ENCODE results near the gene CD300A. TPM values are rescaled to one million over a fixed set of nuclear protein-coding genes. Genes with fewer than 3 reads are reported as not detected.
"Not testable (repeated sequence)": the region's sequence is repeated elsewhere in the genome, so short reads cannot be mapped to it uniquely, and the experiment has no call there.

CD300A gene
- polyA plus RNA-seq, 3 donors: 1.5 TPM

DNA sequence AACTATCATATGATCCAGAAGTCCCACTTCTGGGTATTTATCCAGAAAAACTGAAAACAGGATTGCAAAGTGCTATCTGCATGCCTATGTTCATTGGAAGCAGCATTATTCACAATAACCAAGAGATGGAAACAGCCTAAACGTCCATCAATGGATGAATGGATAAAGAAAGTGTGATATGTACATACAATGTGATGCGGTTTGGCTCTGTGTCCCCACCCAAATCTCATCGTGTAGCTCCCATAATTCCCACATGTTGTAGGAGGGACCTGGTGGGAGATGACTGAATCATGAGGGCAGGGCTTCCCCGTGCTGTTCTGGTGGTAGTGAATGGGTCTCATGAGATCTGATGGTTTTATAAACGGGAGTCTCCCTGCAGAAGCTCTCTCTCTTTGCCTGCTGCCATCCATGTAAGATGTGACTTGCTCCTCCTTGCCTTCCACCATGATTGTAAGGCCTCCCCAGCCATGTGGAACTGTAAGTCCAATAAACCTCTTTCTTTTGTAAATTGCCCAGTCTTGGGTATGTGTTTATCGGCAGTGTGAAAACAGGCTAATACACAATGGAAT is 52.1 kb downstream of the CD300A start:
- not testable (repeated sequence) for DNase-seq

DNA sequence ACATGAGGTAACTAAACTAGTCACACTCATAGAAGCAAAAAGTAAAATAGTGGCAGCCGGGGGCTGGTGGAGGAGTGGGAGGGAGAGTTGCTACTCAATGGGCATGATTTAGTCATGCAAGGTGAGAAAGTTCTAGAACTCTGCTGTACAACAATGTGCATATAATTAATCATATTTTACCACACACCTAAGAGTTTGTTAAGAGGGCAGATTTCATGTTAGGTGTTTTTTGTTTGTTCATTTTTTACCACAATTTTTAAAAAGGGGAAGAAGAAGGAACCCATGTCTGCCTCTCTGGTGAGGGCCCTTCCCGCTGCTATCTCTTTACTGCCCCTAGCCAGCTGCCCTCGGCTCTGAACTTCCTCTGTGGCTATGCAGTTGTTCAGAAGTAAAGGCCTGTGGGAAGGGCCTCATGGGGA is 53.6 kb downstream of the CD300A start:
- DNase-seq: no peak

DNA sequence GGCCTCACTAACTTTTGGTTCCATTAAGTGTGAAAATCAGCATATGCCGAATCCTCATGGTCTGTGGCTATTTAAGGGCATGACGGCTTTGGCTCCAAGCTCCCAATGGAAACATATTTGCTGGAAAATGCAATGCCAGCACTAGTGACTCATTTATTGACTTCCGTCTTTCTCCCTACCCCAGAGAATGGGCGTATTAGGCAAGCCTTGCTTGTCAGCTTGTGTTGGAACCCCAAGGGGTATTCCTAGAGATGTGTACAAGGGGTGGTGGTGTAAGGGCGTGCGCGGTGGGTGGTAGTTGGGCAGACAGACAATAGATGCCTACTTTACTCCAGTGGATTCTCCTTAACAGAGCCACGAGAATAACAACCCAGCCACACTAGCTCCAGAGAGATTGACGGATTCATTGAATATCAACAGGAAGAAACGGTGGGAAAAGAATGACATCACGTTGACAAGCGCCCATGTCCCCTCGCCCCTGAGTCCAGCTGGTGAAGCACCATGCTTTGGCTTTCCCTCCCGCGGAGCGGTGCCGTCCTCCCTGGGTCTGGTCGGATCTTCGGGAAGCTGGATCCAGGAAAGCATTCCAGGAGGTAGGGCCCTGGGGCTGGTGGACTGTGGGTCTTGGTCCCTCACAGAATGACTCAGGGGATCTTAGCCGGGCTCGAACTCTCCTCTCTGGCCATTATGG is 54.5 kb downstream of the CD300A start:
- DNase-seq: no peak

DNA sequence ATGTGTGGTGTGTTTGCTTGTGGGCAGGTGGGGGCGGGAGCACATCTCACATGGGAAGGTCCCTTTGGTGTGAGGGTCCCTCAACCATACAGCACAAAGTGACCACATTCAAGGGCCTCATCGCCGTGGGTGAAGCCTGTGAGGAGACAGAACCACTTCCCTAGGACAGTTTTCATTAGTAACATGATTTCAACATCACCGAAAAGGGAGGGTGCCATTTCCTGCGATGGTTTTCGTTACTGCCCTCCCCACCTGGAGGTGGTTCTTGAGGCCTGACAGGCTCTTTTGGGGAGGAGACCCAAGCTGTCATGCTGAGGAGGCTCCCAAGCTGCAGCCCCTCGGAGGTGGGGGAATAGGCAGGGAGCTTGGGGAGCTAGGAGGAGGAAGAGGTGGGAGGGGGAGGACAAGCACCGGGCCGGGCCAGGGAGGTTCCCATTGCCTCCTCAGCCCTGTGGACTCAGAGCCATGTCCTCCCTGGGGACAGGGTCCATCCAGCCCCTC is 55.3 kb downstream of the CD300A start:
- no peak for DNase-seq

DNA sequence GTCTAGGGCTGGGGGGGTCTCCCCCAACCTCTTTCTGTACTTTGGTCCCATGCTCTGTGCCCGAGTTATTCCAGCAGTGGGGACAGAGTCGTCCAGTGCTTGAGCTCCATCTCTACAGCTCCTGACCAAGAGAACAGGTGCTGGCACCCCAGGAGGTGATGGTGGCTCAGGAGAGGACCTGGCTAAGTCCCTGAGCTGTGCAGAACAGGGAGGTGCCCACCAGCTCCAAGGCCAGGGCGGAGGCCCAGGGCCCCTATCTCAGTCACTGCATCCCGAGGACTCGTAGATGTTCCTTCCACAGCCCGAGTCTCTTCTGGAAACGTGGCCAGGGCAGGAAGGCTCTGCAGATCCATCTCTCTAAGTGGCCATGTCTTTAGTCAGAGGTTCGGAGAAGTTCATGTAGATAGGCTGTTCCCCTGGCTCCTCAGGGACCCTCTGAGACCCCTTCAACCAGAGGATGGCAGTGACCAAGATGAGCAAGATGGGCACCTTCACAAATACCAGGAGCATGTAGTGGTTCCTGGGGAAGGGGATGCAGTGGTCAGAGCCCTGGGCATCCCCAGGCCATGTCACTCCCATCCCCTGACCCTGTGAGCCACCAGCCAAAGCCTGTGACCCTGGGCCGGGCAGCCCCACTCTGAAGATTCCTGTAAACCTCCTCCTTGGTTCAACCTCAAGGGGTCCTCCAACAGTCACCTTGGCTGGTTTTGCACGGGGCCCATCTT is 56.1 kb downstream of the CD300A start:
- DNase-seq: no peak

DNA sequence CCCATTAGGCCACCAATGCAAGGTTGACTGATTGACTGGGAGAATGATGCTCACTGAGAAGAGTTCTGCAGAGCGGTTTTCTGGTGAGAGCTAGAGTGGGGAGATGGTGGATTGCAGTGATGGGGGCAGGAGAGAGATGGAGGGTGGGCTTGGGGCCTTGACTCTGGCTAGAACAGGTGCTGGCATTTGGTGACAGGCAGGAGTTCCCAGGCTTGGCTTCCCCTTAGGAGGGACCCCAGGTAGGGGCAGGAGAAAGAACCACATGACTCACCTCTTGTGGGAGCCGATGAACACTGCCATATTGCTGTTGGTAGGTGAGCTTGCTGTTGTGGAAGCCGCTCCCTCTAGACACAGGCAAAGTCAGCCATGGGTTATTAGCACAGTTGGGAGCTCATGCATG is 56.9 kb downstream of the CD300A start:
- DNase-seq: no peak

DNA sequence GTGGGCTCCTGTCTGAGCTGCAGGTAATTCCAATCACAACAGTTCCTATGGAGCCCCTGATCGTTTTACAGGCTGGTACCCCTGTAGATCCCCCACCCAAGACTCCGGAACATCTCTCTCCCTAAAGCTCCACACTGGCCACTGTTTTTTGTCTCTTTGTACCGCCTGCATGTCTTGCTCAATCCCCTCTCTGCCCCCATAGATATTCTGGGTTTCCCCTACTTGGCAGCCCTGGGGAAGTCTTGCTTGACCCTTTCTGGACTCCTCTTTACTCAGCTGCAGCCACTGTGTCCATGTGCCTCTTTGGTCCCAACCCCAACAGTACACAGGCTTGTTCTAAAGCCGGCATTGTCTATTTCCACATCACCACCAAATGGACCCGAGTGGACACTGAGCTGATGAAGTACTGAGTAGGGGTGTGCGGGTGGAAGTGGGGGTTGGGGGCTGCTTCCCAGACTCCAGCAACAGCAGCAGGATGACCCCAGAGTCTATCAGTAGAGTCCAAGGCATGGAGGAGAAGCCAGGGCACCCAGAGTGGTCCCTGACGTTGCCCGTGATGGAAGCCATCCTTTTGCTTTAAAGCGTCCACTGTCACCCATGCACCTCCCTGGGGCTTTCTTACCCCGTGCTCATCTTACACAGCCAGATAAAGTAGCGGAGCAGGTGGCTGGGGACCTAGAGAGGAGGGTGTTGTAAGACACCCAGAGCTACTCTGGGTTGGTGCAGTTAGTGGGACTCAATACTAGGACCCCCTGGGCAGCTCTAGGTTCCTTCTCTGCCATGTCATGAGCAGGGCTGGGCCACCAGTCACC is 58.4 kb downstream of the CD300A start:
- no peak for DNase-seq

DNA sequence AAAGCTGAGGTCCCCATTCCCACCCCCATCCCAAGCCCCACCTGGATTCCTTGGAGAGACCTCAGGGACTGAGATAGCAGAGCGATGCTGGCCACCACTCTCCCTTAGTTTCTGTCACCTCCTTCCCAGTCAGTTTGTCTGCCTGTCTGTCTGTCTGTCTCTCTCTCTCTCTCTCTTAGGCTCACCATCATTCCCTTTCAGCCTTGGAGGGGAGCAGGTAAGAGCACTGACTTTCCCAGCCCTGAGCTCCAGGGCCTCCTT is 59.0 kb downstream of the CD300A start:
- no peak for DNase-seq

DNA sequence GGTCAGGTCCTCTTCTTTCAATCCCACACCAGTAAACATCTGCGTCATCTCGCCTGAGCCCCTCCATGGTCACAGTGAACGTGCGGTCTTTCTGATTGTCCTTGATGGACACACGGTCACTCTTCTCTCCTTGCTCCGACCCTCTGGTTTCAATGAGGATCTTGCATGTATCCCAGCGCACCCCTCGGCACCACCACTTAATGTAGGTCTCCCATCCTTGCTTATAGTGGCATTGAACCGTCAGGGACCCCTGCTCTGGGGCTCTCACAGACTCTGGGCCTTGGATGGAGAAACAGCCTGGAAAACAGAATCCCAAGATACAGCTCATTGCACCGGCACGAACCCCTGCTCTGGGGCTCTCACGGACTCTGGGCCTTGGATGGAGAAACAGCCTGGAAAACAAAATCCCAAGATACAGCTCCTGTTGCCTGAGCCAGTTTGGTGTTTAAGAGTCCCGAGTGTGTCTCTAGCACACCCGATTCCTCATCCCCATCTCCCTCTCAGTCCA is 59.4 kb downstream of the CD300A start:
- no peak for DNase-seq

DNA sequence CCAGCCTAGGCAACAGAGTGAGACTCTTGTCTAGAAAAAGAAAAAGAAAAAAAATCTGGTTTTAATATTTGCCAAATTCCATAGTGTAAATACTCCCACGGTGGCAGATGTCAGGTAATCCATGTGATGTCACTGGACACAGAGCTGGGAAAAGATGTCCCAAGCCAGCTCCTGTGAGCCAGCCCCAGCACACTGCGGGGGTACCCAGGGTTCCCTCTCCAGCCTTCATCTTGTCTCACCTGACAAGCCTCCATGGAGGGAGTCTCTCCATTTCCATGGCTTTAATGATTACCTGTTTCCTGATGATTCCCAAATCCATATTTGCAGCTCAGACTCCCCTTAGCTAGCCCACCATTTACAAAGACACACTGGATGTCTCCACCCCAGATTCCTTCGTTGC is 60.2 kb downstream of the CD300A start:
- no peak for DNase-seq

DNA sequence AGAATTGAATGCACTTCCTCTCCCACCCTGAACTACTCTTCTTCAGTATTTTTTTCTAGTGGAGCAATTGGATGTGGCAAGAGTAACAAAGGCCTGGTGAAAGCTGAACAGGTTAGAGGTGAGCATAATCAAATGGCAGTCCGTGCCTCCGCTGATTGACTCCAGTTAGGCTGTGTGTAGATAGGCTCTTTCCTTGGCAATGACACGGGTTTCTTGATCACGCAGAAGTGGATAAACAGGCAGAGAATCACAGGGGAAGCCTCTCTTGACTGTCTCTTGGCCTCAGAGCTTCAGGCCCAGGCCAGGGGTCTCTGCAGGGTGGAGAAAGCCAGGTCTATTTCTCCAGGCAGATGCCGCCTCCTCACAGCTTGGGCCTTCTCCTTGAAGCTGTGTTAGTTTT is 60.6 kb downstream of the CD300A start:
- DNase-seq: no peak

DNA sequence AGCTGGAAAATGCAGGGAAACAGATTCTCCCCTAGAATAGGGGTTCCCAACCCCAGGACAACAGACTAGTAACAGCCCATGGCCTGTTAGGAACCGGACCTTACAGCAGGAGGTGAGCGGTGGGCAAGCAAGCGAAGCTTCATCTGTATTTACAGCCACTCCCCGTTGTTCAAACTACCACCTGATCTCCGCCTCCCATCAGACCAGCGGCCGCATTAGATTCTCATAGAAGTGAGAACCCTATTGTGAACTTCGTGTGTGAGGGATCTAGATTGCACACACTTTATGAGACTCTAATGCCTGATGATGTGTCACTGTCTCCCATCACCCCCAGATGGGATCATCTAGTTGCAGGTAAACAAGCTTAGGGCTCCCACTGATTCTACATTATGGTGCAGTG is 61.3 kb downstream of the CD300A start:
- DNase-seq: no peak

DNA sequence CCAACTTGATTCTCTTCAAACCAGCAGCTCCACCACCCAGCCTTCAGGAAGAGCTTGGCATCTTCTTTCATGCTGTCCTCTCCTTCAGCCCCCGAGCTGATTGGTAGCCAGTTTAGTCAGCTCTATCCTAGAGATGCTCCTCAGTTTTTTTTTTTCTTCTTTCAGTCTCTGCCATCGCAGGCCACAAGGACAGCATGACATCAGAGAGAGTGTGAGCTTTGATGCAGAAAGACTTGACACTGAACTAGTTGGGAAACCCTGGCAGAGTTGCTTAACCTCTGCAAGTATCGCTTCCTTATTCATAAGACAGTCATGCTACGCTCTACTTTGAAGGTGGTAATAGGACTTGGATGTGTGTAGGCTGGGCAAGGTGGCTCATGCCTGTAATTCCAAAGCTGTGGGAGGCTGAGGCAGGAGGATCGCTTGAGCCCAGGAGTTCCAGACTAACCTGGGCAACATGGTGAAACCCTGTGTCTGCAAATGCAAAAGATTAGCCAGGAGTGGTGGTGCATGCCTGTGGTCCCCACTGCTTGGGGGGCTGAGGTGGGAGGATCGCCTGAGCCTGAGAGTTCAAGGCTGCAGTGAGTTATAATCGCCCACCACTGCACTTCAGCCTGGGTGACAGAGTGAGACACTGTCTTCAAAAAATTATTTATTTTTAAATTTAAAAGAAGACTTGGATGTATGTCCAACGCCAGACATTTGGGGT is 62.2 kb downstream of the CD300A start:
- no peak for DNase-seq

DNA sequence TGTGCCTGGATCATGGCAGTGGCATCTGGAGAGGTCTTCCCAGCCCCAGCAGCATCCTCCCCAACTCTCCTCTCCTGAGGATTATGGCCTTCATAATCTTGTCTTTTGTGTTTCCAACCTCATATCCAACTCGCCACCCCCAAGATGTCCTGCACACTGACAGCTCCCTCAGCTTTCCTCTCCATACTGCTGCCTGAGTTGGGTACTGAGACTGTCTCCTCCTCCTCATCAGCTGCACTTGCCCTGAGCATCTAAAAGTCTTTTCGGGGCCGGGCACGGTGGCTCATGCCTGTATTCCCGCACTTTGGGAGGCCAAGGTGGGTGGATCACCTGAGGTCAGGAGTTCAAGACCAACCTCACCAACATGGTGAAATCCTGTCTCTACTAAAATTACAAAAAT is 62.8 kb downstream of the CD300A start:
- no peak for DNase-seq

DNA sequence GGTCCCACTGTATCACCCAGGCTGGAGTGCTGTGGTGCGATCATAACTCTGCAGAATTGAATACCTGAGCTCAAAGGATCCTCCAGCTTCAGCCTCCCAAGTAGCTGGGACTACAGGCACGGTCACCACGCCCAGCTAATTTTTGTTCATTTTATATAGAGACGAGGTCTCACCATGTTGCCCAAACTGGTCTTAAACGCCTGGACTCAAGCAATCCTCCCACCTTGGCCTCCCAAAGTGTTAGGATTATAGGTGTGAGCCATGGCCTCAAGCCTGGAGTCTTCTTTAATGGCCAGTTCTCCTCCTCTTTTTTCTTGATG is 64.4 kb downstream of the CD300A start:
- DNase-seq: no peak

DNA sequence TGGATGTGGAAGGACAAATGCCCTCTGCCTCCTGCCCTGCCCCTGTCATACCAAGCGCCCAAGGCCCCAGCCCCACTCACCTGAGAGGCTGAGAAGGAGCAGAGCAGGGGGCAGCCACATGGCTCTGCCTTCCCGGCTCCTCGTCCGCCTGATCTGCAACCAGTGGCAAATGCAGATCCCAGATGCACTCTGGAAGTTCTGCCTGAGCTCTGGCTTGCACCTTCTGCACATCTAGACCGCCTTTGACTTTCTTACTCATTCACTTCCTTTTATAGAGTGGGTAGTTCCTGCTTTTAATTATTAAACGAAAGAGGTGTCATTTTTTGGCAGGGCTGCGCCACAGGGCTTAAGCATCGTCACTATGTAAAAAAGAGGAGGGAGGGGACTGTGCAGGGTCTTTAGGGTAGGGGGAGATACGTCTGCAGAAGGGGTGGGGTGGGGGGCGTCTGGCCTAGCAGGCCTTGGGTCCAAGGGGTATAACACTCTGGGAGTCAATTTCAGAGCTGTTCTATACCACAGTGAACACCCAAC is 64.9 kb downstream of the CD300A start, which contains the start of gene CD300LB:
TSS of gene CD300LB (minus strand) at position 245 of the 531 bp plus-strand sequence. CDS start at position 120, 125 bp downstream.
- DNase-seq: no peak

DNA sequence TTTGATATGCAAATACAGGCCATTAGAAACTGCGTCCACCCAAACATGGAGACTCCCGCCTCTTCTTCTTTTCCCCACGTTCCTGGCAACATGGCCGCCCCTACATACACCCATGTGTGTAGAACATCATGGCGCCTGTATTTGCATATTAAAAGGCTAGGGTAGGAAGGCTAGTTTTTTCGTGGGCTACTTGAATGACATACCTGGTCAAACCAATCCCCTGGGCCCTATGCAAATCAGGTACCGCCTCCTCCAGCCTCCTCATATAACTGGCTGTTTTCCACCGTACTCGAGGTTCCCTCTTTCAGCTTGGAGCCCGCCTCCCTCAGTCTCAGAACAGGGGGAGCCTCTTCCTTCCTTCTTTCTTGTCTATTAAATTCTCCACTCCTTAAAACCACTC is 65.7 kb downstream of the CD300A start:
- no peak for DNase-seq
